ENCODE data around the gene MYOM1. TPM values are rescaled to one million over a fixed set of nuclear protein-coding genes. Genes with fewer than 3 reads are reported as not detected.

The MYOM1 gene
- total RNA-seq, 2 experiments from 2014 or later, result 2.4 to 3.8 TPM

DNA sequence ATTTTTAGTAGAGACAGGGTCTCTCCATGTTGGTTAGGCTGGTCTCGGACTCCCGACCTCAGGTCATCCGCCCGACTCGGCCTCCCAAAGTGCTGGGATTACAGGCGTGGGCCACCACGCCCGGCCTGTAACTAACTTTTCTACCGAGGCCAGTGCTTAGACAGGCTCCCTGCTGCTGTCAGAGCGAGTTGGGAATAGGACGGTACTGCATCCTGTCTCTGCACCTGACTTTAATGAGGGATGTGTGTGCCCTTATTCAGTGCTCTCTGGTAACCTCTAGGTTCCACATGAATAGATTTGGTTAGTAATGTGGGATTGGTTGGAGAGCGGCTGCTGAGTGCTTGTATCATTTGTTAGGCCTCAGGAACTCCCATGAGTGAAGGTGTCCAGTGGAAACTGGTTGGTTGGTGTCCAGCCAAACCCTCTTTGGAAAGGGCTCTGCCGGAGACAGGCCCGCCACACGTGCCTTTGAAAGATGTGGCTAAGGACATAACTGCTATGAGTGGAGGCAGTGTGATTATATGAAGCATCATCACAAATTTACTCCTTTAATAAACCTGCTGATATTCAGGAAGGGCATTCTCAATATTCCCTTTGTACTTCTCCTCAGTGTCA lies 36.6 kb downstream of the MYOM1 start:
- Histone ChIP-seq H3K4me2 (ENCODE audit: low read length) (no peak overlapping the region), H3K79me2 (ENCODE audit: insufficient read depth, low read depth, low read length) (no peaks in the 10 kb centered on the region), H3K36me3 (ENCODE audit: insufficient read depth, low read length) (no peaks in the 10 kb centered on the region), H3K9me3 (ENCODE audit: low read length) (no peaks in the 10 kb centered on the region), H3K27ac (ENCODE audit: low read depth, low read length, poor library complexity, severe bottlenecking) (no peak overlapping the region), H2AFZ (ENCODE audit: low read length) (peak overlapping the region; percentile 30; the same call in 1 of the 2 replicates), H3K4me3 (ENCODE audit: low read depth, low read length, poor library complexity, severe bottlenecking) (no peak overlapping the region), H3K9me2 (ENCODE audit: insufficient read depth, low read length) (no peaks in the 10 kb centered on the region), H4K20me1 (ENCODE audit: insufficient read depth, low read length) (no peaks in the 10 kb centered on the region), H3K4me1 (ENCODE audit: insufficient read depth, low read length, poor library complexity, severe bottlenecking) (peaks cover 49% of the 10 kb centered on the region)
- DNase-seq (ENCODE audit: low spot score), result no peak
- ChIA-PET CTCF (ENCODE audit: unreplicated experiment) (no interaction called here), POLR2A (interaction anchor here (0.7 to 1.9 kb wide), 2 partner anchors 8 to 55 kb away, joined by 3 to 6 read pairs; no protein-coding TSS in a partner anchor)
- TF ChIP-seq EZH2phosphoT487 (IDR thresholded peaks at IDR 0.05; ENCODE audit: borderline replicate concordance, low read depth, low read length), result no peak
- TF ChIP-seq, protein P1, sequence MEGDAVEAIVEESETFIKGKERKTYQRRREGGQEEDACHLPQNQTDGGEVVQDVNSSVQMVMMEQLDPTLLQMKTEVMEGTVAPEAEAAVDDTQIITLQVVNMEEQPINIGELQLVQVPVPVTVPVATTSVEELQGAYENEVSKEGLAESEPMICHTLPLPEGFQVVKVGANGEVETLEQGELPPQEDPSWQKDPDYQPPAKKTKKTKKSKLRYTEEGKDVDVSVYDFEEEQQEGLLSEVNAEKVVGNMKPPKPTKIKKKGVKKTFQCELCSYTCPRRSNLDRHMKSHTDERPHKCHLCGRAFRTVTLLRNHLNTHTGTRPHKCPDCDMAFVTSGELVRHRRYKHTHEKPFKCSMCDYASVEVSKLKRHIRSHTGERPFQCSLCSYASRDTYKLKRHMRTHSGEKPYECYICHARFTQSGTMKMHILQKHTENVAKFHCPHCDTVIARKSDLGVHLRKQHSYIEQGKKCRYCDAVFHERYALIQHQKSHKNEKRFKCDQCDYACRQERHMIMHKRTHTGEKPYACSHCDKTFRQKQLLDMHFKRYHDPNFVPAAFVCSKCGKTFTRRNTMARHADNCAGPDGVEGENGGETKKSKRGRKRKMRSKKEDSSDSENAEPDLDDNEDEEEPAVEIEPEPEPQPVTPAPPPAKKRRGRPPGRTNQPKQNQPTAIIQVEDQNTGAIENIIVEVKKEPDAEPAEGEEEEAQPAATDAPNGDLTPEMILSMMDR (conservative IDR thresholded peaks at IDR 0.05; ENCODE audit: low read length), result no peak
- intact Hi-C loops (cut with micrococcal nuclease; ENCODE audit: unreplicated experiment), result no loop called here
- BruUV-seq (replicated peaks), result no TSS peak

DNA sequence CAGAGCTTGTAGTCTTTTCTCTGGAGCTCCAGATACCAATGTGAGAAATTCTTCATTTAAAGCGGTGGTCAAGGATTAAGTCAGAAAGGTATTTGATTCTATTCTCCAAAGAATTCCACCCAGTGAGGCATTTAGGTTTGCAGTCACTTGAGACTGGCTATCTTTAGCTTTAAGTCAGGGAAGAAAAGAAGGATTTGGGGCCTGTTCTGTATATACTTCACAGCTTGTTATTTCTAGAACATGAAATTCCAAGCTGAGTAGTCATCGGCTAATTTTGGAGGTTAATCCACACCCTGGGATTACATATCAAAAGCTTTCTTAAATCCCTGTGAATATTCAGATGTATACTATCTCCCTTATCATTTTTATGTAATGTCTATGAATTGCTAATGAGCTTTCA lies 39.4 kb downstream of the MYOM1 start:
- H2AFZ ChIP-seq (ENCODE audit: low read length), result peak overlapping the region; percentile 77; the same call in 1 of the 2 replicates
- peak overlapping the region; percentile 91 for H3K27ac ChIP-seq (ENCODE audit: low read depth, low read length, poor library complexity, severe bottlenecking)
- H4K20me1 ChIP-seq (ENCODE audit: insufficient read depth, low read length), result no peaks in the 10 kb centered on the region
- POLR2A ChIA-PET, result interaction anchor here (0.5 to 4.4 kb wide), 21 partner anchors 10 to 538 kb away, joined by 3 to 50 read pairs (median 4); partner anchors contain the start of gene MYL12A
- H3K4me2 ChIP-seq (ENCODE audit: low read length), result peak overlapping the region; percentile 63
- H3K4me3 ChIP-seq (ENCODE audit: low read depth, low read length, poor library complexity, severe bottlenecking), result no peak overlapping the region
- no peak for DNase-seq (ENCODE audit: low spot score)
- CTCF ChIA-PET (ENCODE audit: unreplicated experiment), result interaction anchor here (1.4 kb wide), 1 partner anchor 13 kb away, joined by 3 read pairs; no protein-coding TSS in a partner anchor
- H3K9me3 ChIP-seq (ENCODE audit: low read length), result no peaks in the 10 kb centered on the region
- H3K4me1 ChIP-seq (ENCODE audit: insufficient read depth, low read length, poor library complexity, severe bottlenecking), result peaks cover 60% of the 10 kb centered on the region
- no peaks in the 10 kb centered on the region for H3K9me2 ChIP-seq (ENCODE audit: insufficient read depth, low read length)
- no peak for TF ChIP-seq EZH2phosphoT487 (IDR thresholded peaks at IDR 0.05; ENCODE audit: borderline replicate concordance, low read depth, low read length)
- TF ChIP-seq, protein P1 (conservative IDR thresholded peaks at IDR 0.05; ENCODE audit: low read length), result no peak
- no peaks in the 10 kb centered on the region for H3K36me3 ChIP-seq (ENCODE audit: insufficient read depth, low read length)
- BruUV-seq (replicated peaks), result no TSS peak
- intact Hi-C loops (cut with micrococcal nuclease; ENCODE audit: unreplicated experiment), result no loop called here
- no peaks in the 10 kb centered on the region for H3K79me2 ChIP-seq (ENCODE audit: insufficient read depth, low read depth, low read length)
